ENCODE data around the gene MYOG. TPM values are rescaled to one million over a fixed set of nuclear protein-coding genes. Genes with fewer than 3 reads are reported as not detected.

MYOG gene
- total and polyA plus RNA-seq, 9 donors = 371 to 519 (median 463) TPM

DNA sequence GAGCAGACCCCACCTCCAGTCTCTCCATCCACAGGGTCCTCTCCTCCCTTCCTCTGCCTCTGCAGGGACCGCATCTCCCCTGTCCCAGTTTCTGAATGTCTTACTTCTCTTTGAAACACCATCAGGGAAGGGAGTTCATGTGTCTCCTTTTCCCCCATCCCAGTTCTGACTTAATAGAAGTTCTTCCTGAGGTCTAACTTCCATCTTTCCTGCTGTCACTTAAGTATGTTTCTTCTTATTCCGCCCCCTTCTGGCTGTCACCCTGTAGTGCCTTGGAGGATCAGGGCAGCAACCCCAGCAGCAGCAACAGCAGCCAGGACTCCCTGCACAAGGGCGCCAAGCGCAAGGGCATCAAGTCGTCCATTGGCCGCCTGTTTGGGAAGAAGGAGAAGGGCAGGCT lies 29.3 kb downstream of the MYOG start:
- H3K9me3 ChIP-seq (replicated peaks; ENCODE audit: control insufficient read depth, low read depth, low read length) = no peaks in the 10 kb centered on the region
- 90% methylated on average over 6 of the region's 6 CpGs for WGBS (ENCODE audit: insufficient coverage)
- H3K4me3 ChIP-seq (ENCODE audit: low read length) = no peak overlapping the region
- H3K27me3 ChIP-seq (ENCODE audit: control insufficient read depth, insufficient read depth, low read length) = peaks cover 30% of the 10 kb centered on the region
- DNase-seq = no peak
- H3K4me1 ChIP-seq (ENCODE audit: control insufficient read depth, insufficient read depth, low read length) = peaks cover 37% of the 10 kb centered on the region
- peaks cover 40% of the 10 kb centered on the region for H3K36me3 ChIP-seq (ENCODE audit: control insufficient read depth, insufficient read depth, low read length)
- no peak overlapping the region for H3K27ac ChIP-seq (ENCODE audit: low read length)

DNA sequence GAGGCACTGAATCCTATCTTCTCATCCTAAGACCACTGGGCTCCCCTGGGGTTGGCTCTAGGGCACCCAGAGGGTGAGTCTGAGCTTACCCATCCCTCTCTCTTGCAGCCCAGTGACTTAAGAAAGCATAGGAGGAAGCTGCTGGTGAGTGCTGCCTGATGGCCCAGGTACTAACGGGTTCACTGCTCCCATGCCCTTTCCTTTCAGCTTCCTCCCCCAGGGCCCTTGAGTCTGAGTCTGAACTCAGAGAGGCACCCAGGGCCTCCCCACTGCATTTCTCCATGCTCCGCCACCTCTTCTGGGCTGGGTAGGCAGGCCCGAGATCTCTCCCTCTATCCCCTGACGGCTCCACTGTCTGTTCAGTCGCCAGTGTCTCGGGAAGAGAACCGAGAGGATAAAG lies 29.8 kb downstream of the MYOG start:
- WGBS (ENCODE audit: insufficient coverage) = 69% methylated on average over 5 of the region's 7 CpGs
- H3K9me3 ChIP-seq (replicated peaks; ENCODE audit: control insufficient read depth, low read depth, low read length) = no peaks in the 10 kb centered on the region
- H3K4me1 ChIP-seq (ENCODE audit: control insufficient read depth, insufficient read depth, low read length) = peaks cover 42% of the 10 kb centered on the region
- peaks cover 29% of the 10 kb centered on the region for H3K27me3 ChIP-seq (ENCODE audit: control insufficient read depth, insufficient read depth, low read length)
- H3K36me3 ChIP-seq (ENCODE audit: control insufficient read depth, insufficient read depth, low read length) = peaks cover 40% of the 10 kb centered on the region
- no peak overlapping the region for H3K27ac ChIP-seq (ENCODE audit: low read length)
- no peak overlapping the region for H3K4me3 ChIP-seq (ENCODE audit: low read length)
- no peak for DNase-seq

DNA sequence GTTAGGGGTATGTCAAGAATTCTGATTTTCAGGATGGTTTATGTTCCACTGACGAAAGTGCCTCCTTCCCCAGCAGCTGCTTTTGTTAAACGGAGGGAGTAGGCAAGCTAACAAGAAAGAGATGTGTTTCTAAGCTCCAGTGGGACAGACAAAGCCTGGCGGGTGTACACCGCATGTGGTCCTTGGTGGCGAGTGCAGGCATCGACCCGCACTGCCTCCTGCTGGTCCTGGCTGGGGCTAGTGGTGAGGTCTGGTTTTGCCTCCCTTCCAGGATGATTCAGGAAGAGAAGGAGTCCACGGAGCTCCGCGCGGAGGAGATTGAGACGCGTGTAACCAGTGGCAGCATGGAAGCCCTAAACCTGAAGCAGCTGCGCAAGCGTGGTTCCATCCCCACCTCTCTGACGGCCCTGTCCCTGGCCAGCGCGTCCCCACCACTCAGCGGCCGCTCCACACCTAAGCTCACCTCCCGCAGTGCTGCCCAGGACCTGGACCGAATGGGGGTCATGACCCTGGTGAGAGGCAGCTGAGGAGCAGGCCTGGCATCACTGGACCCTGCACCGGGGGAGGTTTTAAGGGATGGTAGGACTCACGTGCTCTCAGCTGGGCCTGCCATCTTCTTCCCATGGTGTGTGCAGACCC lies 30.5 kb downstream of the MYOG start:
- Histone ChIP-seq H3K27ac (ENCODE audit: low read length) (no peak overlapping the region), H3K27me3 (ENCODE audit: control insufficient read depth, insufficient read depth, low read length) (peaks cover 32% of the 10 kb centered on the region), H3K9me3 (replicated peaks; ENCODE audit: control insufficient read depth, low read depth, low read length) (no peaks in the 10 kb centered on the region), H3K4me1 (ENCODE audit: control insufficient read depth, insufficient read depth, low read length) (peaks cover 44% of the 10 kb centered on the region), H3K36me3 (ENCODE audit: control insufficient read depth, insufficient read depth, low read length) (peaks cover 35% of the 10 kb centered on the region), H3K4me3 (ENCODE audit: low read length) (no peak overlapping the region)
- DNase-seq = no peak
- WGBS (ENCODE audit: insufficient coverage) = 84% methylated on average over 11 of the region's 24 CpGs

DNA sequence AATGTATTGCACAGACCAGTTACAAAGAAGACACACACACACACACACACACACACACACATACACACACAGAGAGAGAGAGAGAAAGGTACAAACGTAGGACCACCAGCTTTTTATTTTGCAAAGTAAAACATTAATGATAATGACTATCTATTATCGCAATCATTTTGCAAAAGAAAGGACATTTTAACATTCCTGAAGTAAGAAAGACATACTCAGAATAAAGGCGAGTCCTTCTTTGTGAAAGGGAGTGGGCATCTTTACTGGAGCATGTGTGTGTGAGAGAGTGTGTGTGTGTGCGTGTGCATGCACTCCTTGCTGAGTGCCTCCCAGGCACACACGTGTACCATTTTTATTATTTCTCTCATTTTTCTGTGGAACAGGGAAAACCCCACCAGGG lies 31.2 kb downstream of the MYOG start:
- no peak for DNase-seq
- Histone ChIP-seq H3K36me3 (ENCODE audit: control insufficient read depth, insufficient read depth, low read length) (peaks cover 33% of the 10 kb centered on the region), H3K9me3 (replicated peaks; ENCODE audit: control insufficient read depth, low read depth, low read length) (no peaks in the 10 kb centered on the region), H3K27ac (ENCODE audit: low read length) (no peak overlapping the region), H3K27me3 (ENCODE audit: control insufficient read depth, insufficient read depth, low read length) (peaks cover 34% of the 10 kb centered on the region), H3K4me3 (ENCODE audit: low read length) (no peak overlapping the region), H3K4me1 (ENCODE audit: control insufficient read depth, insufficient read depth, low read length) (peaks cover 47% of the 10 kb centered on the region)
- WGBS (ENCODE audit: insufficient coverage) = no CpG with 5 or more reads among the region's 5 CpGs

DNA sequence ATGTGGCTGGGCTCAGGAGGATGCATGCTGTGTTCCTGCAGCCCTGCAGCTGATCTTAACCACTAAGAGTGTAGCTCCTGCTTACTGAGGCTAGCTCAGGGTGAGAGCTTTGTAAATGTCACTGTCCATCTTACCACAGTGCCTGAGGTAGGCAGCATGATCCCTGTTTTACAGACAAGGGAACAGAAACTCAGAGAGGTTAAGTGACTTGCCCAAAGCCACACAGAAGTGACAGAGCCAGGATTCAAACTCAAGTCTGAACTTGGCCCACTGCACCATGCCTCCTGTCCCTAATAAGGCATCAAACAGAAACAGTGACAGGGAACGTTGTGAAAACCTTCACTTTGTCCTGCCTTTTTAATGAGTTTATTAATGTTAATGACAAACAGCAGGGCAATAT lies 31.6 kb downstream of the MYOG start:
- Histone ChIP-seq H3K9me3 (replicated peaks; ENCODE audit: control insufficient read depth, low read depth, low read length) (no peaks in the 10 kb centered on the region), H3K36me3 (ENCODE audit: control insufficient read depth, insufficient read depth, low read length) (peaks cover 28% of the 10 kb centered on the region), H3K4me1 (ENCODE audit: control insufficient read depth, insufficient read depth, low read length) (peaks cover 48% of the 10 kb centered on the region), H3K4me3 (ENCODE audit: low read length) (no peak overlapping the region), H3K27ac (ENCODE audit: low read length) (no peak overlapping the region), H3K27me3 (ENCODE audit: control insufficient read depth, insufficient read depth, low read length) (peaks cover 35% of the 10 kb centered on the region)
- no CpG with 5 or more reads among the region's 1 CpG for WGBS (ENCODE audit: insufficient coverage)
- DNase-seq = no peak

DNA sequence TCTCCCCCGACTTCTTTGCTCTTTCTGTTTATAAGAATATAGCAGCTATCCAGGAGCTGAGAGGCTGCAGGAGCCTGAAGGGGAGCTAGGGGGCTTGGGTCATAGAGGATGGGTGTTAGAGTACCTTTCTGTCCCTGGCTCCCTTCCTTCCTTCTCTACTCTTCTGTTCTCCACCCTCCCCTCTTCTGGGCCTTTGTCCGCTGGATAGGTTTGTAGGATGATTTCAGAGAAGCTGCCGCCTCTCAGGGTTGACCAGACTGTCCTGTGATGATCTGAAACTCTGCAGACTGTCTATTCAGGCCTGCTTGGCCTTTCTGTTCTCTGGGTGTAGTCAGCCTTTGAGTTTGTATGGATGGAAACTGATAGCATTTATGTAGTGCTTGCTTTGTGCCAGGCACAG lies 33.2 kb downstream of the MYOG start:
- Histone ChIP-seq H3K27me3 (ENCODE audit: control insufficient read depth, insufficient read depth, low read length) (peaks cover 35% of the 10 kb centered on the region), H3K27ac (ENCODE audit: low read length) (no peak overlapping the region), H3K4me3 (ENCODE audit: low read length) (no peak overlapping the region), H3K36me3 (ENCODE audit: control insufficient read depth, insufficient read depth, low read length) (peaks cover 19% of the 10 kb centered on the region), H3K9me3 (replicated peaks; ENCODE audit: control insufficient read depth, low read depth, low read length) (no peaks in the 10 kb centered on the region), H3K4me1 (ENCODE audit: control insufficient read depth, insufficient read depth, low read length) (peaks cover 47% of the 10 kb centered on the region)
- peak; percentile 39 for DNase-seq
- WGBS (ENCODE audit: insufficient coverage) = no CpG with 5 or more reads among the region's 3 CpGs

DNA sequence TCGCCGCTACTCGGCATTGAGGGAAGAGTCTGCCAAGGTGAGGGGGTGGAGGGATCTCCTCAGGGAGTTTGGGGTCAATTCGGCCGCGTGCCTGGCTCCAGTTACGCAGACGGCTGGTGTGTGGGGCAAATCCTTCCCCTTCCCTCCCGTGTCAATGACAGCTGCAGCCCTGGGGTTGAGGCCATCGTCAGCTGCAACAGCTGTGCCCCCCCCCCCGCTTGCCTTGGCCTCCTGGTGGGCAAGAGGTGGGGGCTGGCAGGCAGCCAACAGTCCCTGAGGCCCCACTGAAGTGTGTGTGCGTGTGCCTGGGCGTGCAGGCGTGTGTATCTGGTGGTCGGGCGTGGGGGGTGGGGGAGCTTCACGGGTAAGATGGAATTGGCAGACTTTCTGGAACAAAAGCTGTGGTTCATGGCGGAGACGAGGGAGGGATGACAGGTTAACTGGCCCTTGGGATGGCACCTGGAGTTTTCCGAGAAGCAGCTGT lies 33.9 kb downstream of the MYOG start:
- peaks cover 50% of the 10 kb centered on the region for H3K4me1 ChIP-seq (ENCODE audit: control insufficient read depth, insufficient read depth, low read length)
- no peak overlapping the region for H3K4me3 ChIP-seq (ENCODE audit: low read length)
- H3K27ac ChIP-seq (ENCODE audit: low read length) = peak overlapping the region; percentile 62
- peaks cover 37% of the 10 kb centered on the region for H3K27me3 ChIP-seq (ENCODE audit: control insufficient read depth, insufficient read depth, low read length)
- WGBS (ENCODE audit: insufficient coverage) = 21% methylated on average over 12 of the region's 20 CpGs
- H3K36me3 ChIP-seq (ENCODE audit: control insufficient read depth, insufficient read depth, low read length) = peaks cover 21% of the 10 kb centered on the region
- DNase-seq = peak; percentile 78
- H3K9me3 ChIP-seq (replicated peaks; ENCODE audit: control insufficient read depth, low read depth, low read length) = no peaks in the 10 kb centered on the region

DNA sequence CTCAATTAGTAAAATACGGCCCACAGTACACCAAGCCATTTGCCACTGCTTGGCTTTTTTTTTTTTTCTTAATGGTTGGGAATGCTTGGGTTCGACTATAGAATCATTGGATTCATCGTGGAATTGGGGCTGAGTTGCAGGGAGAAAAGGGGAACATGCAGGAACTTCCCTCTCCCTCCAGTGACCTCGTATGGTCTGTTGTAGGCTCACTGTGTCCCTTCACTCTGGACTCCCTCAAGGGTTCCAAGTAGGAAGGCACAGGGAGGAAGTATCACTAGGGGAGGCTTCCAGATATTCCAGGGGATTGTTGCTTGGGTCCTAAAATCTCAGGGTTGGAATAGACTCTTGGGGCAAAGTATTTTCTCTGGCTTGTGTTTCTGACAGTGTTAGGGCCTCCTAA lies 35.0 kb downstream of the MYOG start:
- H3K4me1 ChIP-seq (ENCODE audit: control insufficient read depth, insufficient read depth, low read length) = peaks cover 59% of the 10 kb centered on the region
- no peak for DNase-seq
- no peaks in the 10 kb centered on the region for H3K9me3 ChIP-seq (replicated peaks; ENCODE audit: control insufficient read depth, low read depth, low read length)
- peaks cover 25% of the 10 kb centered on the region for H3K36me3 ChIP-seq (ENCODE audit: control insufficient read depth, insufficient read depth, low read length)
- no peak overlapping the region for H3K4me3 ChIP-seq (ENCODE audit: low read length)
- no CpG with 5 or more reads among the region's 4 CpGs for WGBS (ENCODE audit: insufficient coverage)
- H3K27ac ChIP-seq (ENCODE audit: low read length) = no peak overlapping the region
- H3K27me3 ChIP-seq (ENCODE audit: control insufficient read depth, insufficient read depth, low read length) = peaks cover 36% of the 10 kb centered on the region

DNA sequence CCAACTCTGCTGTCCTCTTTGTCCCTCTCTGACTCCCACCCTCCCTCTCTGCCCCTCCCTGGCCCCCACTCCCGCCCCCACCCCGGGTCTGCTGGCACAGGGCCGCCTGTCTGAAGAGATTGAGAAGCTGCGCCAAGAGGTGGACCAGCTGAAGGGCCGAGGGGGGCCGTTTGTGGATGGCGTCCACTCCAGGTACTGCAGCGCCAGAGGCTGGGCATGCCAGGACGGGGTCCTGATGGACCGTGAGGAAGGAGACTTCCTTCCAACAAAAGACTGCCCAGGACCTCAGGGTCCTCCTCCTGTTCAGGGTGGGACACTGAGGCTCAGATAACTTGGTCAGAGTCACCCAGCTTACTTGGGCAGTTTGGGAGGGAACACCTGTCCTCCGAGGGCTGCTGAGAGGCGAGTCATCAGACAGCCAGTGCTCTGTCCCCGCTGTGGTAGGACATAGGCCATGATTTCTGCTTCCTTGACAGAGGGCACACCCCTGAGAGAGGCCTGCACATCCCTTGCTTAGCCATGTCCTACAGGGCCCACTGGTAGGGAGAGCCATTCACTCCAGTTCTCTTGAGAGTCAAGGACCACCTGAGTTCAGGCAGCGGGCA lies 36.1 kb downstream of the MYOG start:
- Histone ChIP-seq H3K4me1 (ENCODE audit: control insufficient read depth, insufficient read depth, low read length) (peaks cover 59% of the 10 kb centered on the region), H3K36me3 (ENCODE audit: control insufficient read depth, insufficient read depth, low read length) (peaks cover 26% of the 10 kb centered on the region), H3K27ac (ENCODE audit: low read length) (no peak overlapping the region), H3K4me3 (ENCODE audit: low read length) (no peak overlapping the region), H3K27me3 (ENCODE audit: control insufficient read depth, insufficient read depth, low read length) (peaks cover 29% of the 10 kb centered on the region), H3K9me3 (replicated peaks; ENCODE audit: control insufficient read depth, low read depth, low read length) (no peaks in the 10 kb centered on the region)
- 89% methylated on average over 6 of the region's 14 CpGs for WGBS (ENCODE audit: insufficient coverage)
- DNase-seq = no peak

DNA sequence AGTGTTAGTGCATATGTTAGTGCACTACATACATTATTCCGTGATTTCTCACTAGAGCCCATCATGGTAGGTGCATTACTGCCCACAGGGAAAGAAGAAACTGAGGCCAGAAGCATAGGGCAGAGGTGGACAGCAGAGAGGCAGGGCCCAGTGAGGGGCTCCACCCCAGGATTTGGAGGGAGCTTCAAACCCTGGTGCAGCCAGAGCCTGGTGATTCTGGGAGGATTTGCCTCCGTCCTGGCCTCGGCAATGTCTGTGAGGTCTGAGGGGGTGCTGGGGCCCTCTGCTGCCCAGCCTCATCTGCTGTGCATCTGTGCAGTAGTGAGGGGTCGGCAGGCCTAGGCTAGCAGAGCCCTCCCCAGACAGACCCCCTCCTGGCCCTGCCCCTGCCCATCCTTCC lies 36.7 kb downstream of the MYOG start:
- Histone ChIP-seq H3K27me3 (ENCODE audit: control insufficient read depth, insufficient read depth, low read length) (peaks cover 31% of the 10 kb centered on the region), H3K36me3 (ENCODE audit: control insufficient read depth, insufficient read depth, low read length) (peaks cover 30% of the 10 kb centered on the region), H3K27ac (ENCODE audit: low read length) (no peak overlapping the region), H3K4me3 (ENCODE audit: low read length) (no peak overlapping the region), H3K9me3 (replicated peaks; ENCODE audit: control insufficient read depth, low read depth, low read length) (no peaks in the 10 kb centered on the region), H3K4me1 (ENCODE audit: control insufficient read depth, insufficient read depth, low read length) (peaks cover 59% of the 10 kb centered on the region)
- DNase-seq = no peak
- 75% methylated on average over 2 of the region's 4 CpGs for WGBS (ENCODE audit: insufficient coverage)

Data from muscle of leg (tissue), 11 donors.